Ishikawa (cell line): ENCODE measurements around the gene LRIG2.

Source experiments
- EGR1 ChIP-seq: IDR thresholded peaks from 2 replicates; pipeline ENCODE4 v1.6.1; 2012
- FOXM1 ChIP-seq: IDR thresholded peaks from 2 replicates; pipeline ENCODE4 v1.6.1; 2012; ENCODE audit warnings: low read depth, borderline replicate concordance
- MAX ChIP-seq: IDR thresholded peaks from 2 replicates; pipeline ENCODE4 v1.6.1; 2012
- RAD21 ChIP-seq: IDR thresholded peaks from 2 replicates; pipeline ENCODE4 v1.6.1; 2012; ENCODE audit warnings: low read depth
- TAF1 ChIP-seq: IDR thresholded peaks from 2 replicates; pipeline ENCODE4 v1.6.1; 2012; ENCODE audit warnings: low read depth, mild to moderate bottlenecking
- TEAD4 ChIP-seq: IDR thresholded peaks from 2 replicates; pipeline ENCODE4 v1.6.1; 2012
- YY1 ChIP-seq: IDR thresholded peaks from 2 replicates; pipeline ENCODE4 v1.6.1; 2012; ENCODE audit warnings: low read depth

DNA sequence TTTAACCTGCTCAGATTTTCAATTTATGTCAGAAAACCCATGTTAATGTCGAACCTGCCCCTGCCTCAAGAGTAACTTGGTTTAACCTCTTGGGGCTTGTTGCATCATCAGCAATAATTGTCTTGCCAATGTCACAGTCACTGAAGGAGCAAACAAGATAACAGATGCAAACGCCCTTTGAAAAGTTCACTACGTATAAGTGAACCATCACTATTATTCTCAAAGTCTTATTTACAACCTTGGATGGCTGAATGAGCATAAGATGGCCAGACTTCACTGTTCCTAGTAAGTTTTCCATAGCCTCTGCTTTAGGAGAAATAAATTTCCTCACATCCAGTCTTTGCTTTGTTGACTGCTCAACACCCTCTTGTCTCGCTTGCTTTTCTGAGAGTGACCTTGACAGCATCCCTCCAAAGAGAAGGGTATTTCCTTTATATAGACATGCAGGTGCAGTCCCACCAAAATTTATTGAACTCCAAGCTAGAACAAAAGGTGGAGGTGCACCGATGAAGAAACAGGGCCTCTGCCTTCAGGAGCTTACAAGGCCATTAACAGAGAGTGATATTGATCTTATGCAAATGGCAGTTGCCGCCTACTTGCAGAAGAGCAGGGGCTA lies 749 bp upstream of the LRIG2 start:
- TF ChIP-seq YY1, result no peak
- TF ChIP-seq EGR1, result no peak
- TF ChIP-seq TAF1, result no peak
- TF ChIP-seq TEAD4, result no peak
- TF ChIP-seq MAX, result no peak
- TF ChIP-seq RAD21, result no peak
- no peak for TF ChIP-seq FOXM1
